ENCODE results near the gene SERPINB3.
"Not testable (repeated sequence)": the region's sequence is repeated elsewhere in the genome, so short reads cannot be mapped to it uniquely, and the experiment has no call there.

- TF ChIP-seq CTCF, POLR2A (IDR thresholded peaks at IDR 0.05): not testable (repeated sequence)
These were observed 20.5 kb downstream of the SERPINB3 start for GRCh38 chr18:63641157-63641680.
